Measurements from ENCODE around the gene AGBL5. TPM values are rescaled to one million over a fixed set of nuclear protein-coding genes. Genes with fewer than 3 reads are reported as not detected.

Gene AGBL5
- total RNA-seq, 4 donors from 2014 or later, result 4.9 to 6.2 (median 5.7) TPM

DNA sequence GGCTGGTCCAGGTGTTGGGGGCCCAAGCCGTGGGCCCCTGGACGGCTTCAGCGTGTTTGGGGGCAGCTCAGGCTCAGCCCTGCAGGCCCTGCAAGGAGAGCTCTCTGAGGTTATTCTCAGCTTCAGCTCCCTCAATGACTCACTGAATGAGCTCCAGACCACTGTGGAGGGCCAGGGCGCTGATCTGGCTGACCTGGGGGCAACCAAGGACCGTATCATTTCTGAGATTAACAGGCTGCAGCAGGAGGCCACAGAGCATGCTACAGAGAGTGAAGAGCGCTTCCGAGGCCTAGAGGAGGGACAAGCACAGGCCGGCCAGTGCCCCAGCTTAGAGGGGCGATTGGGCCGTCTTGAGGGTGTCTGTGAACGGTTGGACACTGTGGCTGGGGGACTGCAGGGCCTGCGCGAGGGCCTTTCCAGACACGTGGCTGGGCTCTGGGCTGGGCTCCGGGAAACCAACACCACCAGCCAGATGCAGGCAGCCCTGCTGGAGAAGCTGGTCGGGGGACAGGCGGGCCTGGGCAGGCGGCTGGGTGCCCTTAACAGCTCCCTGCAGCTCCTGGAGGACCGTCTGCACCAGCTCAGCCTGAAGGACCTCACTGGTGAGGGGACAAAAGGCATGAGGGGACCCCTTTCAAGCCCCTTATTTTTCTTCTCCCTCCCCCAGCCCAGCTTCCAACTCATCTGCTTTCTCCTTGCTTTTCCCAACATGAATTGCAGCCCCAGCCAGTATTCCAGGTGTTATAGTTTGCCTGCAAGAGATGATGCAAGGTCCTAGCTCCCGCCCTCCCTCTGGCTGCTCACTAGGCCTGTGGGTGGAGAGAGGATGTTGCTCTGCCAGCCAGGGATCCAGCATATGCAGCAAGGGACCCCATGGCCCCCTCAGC is 32.2 kb downstream of the AGBL5 start:
- no peak for TF ChIP-seq POLR2A (IDR thresholded peaks at IDR 0.05)
- TF ChIP-seq, protein P1, sequence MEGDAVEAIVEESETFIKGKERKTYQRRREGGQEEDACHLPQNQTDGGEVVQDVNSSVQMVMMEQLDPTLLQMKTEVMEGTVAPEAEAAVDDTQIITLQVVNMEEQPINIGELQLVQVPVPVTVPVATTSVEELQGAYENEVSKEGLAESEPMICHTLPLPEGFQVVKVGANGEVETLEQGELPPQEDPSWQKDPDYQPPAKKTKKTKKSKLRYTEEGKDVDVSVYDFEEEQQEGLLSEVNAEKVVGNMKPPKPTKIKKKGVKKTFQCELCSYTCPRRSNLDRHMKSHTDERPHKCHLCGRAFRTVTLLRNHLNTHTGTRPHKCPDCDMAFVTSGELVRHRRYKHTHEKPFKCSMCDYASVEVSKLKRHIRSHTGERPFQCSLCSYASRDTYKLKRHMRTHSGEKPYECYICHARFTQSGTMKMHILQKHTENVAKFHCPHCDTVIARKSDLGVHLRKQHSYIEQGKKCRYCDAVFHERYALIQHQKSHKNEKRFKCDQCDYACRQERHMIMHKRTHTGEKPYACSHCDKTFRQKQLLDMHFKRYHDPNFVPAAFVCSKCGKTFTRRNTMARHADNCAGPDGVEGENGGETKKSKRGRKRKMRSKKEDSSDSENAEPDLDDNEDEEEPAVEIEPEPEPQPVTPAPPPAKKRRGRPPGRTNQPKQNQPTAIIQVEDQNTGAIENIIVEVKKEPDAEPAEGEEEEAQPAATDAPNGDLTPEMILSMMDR (IDR thresholded peaks at IDR 0.05 in 4 of 5, conservative IDR thresholded peaks at IDR 0.05 in 1 of 5), result no peak
- Histone ChIP-seq H3K4me3 (no peak overlapping the region), H3K27me3 (no peaks in the 10 kb centered on the region), H3K9me3 (no peaks in the 10 kb centered on the region), H3K4me1 (peaks cover 26 to 47% of the 10 kb centered on the region in 2 donors), H3K27ac (peak overlapping the region in 1 of 4 donors; percentile 86), H3K36me3 (no peaks in the 10 kb centered on the region)
- ATAC-seq, result no peak
- in situ Hi-C loops (cut with MboI; ENCODE audit: low sequenced_read_pairs in 4 of 4) (loop anchor here (10.0 kb wide), 2 partner anchors 49 to 119 kb away; partner anchors contain the start of gene TMEM214 (in 3 of the 4)), intact Hi-C loops (cut with DNase I; ENCODE audit: low total_unique reads) (loop anchor here (2.0 to 10.0 kb wide), 2 partner anchors 123 to 291 kb away; partner anchors contain the start of genes EIF2B4 and SNX17)
- DNase-seq, result no peak

DNA sequence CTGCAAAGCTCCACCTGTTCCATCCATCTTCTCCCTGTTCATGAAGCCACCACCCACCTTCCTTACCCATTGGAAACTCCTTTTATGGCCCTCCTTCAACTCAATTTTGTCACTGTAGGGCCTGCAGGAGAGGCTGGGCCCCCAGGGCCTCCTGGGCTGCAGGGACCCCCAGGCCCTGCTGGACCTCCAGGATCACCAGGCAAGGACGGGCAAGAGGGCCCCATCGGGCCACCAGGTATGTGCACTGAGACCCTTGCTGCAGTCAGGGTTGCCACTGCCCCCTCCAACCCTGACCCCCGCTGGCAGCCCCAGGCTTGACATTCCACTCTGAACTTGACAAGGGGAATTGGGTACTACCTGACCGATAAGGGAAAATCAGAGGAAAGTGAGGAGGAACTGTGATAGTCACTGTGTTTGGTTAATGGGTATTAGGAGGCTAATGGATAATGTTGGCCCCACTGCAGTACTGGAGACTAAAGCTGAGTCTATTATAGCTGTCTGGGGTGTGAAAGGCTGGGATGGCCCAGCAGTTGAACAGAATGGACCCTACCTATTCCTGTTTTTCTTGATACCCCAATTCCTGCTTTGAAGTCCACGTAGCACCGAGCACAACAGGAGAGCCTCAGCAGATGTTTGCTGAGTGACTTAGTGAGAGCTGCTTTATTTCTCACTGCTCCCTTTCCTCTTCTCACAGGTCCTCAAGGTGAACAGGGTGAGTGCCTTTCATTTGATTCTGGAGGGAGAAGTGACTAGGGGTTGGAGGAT is 33.0 kb downstream of the AGBL5 start:
- Histone ChIP-seq H3K36me3 (no peaks in the 10 kb centered on the region), H3K4me1 (peaks cover 26 to 47% of the 10 kb centered on the region in 2 donors), H3K9me3 (no peaks in the 10 kb centered on the region), H3K27ac (peak overlapping the region in 1 of 4 donors; percentile 97), H3K4me3 (no peak overlapping the region), H3K27me3 (no peaks in the 10 kb centered on the region)
- DNase-seq (no peak), ATAC-seq (no peak)
- intact Hi-C loops (cut with DNase I; ENCODE audit: low total_unique reads), result loop anchor here (2.0 to 10.0 kb wide), 3 partner anchors 52 to 290 kb away; partner anchors contain the start of genes EIF2B4, SNX17 and TMEM214
- in situ Hi-C loops (cut with MboI; ENCODE audit: low sequenced_read_pairs in 4 of 4), result loop anchor here (5.0 to 10.0 kb wide), 3 partner anchors 50 to 120 kb away; partner anchors contain the start of genes TMEM214 (in 3 of the 4) and MAPRE3 (in 1 of the 4)
- TF ChIP-seq, protein P1 (IDR thresholded peaks at IDR 0.05 in 4 of 5, conservative IDR thresholded peaks at IDR 0.05 in 1 of 5), result no peak
- no peak for TF ChIP-seq POLR2A (IDR thresholded peaks at IDR 0.05)

DNA sequence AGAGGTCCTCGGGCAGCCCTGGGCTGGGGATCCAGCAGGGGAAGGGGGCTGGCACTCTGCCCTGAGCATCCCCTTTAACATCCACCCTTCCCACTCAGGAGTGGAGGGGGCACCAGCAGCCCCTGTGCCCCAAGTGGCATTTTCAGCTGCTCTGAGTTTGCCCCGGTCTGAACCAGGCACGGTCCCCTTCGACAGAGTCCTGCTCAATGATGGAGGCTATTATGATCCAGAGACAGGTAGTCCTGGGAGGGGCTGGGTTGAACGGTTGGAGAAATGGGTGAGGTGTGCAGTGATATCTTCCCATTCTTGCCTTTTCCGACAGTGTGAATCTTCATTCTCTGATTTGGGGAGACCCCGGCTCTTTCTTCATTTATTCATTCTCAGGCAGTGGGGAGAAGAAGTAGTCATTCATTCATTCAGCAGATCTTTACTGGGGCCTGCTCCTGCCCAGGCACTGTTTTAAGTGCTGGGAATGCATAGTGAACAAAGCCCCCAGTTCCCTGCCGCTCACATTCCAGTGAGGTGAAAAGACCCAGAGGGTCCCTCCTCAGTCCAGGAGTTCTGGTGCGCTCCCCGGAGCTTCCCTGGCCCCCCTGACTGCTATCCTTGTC is 33.7 kb downstream of the AGBL5 start:
- TF ChIP-seq, protein P1 (IDR thresholded peaks at IDR 0.05 in 4 of 5, conservative IDR thresholded peaks at IDR 0.05 in 1 of 5), result peak in 1 of 5 experiments; percentile 8
- no peak for TF ChIP-seq POLR2A (IDR thresholded peaks at IDR 0.05)
- DNase-seq (no peak), ATAC-seq (no peak)
- peak overlapping the region; percentile 88 to 97 (median 94) for H3K27ac ChIP-seq
- peaks cover 26 to 47% of the 10 kb centered on the region in 2 donors for H3K4me1 ChIP-seq
- H3K4me3 ChIP-seq, result peak overlapping the region; percentile 70 to 95 (median 86)
- in situ Hi-C loops (cut with MboI; ENCODE audit: low sequenced_read_pairs in 4 of 4) (loop anchor here (5.0 to 10.0 kb wide), 3 partner anchors 50 to 120 kb away; partner anchors contain the start of genes TMEM214 (in 3 of the 4) and MAPRE3 (in 1 of the 4)), intact Hi-C loops (cut with DNase I; ENCODE audit: low total_unique reads) (loop anchor here (2.0 to 10.0 kb wide), 3 partner anchors 53 to 290 kb away; partner anchors contain the start of genes EIF2B4, SNX17 and TMEM214)
- H3K36me3 ChIP-seq, result no peaks in the 10 kb centered on the region
- H3K9me3 ChIP-seq, result no peaks in the 10 kb centered on the region
- no peaks in the 10 kb centered on the region for H3K27me3 ChIP-seq

GRCh38 chr2:27085673-27086089 is 34.2 kb downstream of the AGBL5 start:
- in situ Hi-C loops (cut with MboI; ENCODE audit: low sequenced_read_pairs in 4 of 4), result loop anchor here (5.0 to 10.0 kb wide), 3 partner anchors 51 to 121 kb away; partner anchors contain the start of genes TMEM214 (in 3 of the 4) and MAPRE3 (in 1 of the 4)

More at GRCh38 chr2:27085673-27086089, 34.2 kb downstream of the AGBL5 start:
- intact Hi-C loops (cut with DNase I; ENCODE audit: low total_unique reads), result loop anchor here (1.0 to 10.0 kb wide), 6 partner anchors 14 to 289 kb away; partner anchors contain the start of genes ATRAID, EIF2B4, OST4 and SLC5A6
- Histone ChIP-seq H3K27me3 (no peaks in the 10 kb centered on the region), H3K9me3 (no peaks in the 10 kb centered on the region), H3K27ac (peak overlapping the region; percentile 88 to 97 (median 94)), H3K4me3 (peak overlapping the region; percentile 70 to 95 (median 86)), H3K36me3 (no peaks in the 10 kb centered on the region), H3K4me1 (peaks cover 26 to 45% of the 10 kb centered on the region in 2 donors)
- TF ChIP-seq, protein P1 (IDR thresholded peaks at IDR 0.05 in 4 of 5, conservative IDR thresholded peaks at IDR 0.05 in 1 of 5), result peak in 4 of 5 experiments; percentile 13 to 70 (median 44)
- peak in 1 of 2 donors; percentile 40 for TF ChIP-seq POLR2A (IDR thresholded peaks at IDR 0.05)
- DNase-seq, result peak; percentile 63 to 84
- ATAC-seq, result peak; percentile 53 to 59

All from gastrocnemius medialis (tissue), 4 donors.